HepG2 (cell line): ENCODE measurements around the gene COL9A1. TPM values are rescaled to one million over a fixed set of nuclear protein-coding genes. Genes with fewer than 3 reads are reported as not detected.

Experiments
- ATAC-seq: fragments of 200-7000 bp; cut with Tn5 transposase; 3 replicates; pipeline ENCODE4 v1.9.1; 2020; ENCODE audit warnings: mild to moderate bottlenecking, moderate library complexity
- BruUV-seq: library from RNA; stranded (reverse); fragments of 400-500 nt; replicated peaks from 2 replicates; lab custom pipeline; 2021; lab: Mats Ljungman, UMichigan
- CTCF ChIA-PET: fragments of 300-600 bp; formaldehyde crosslinking; extraction: SDS; loops from one replicate; lab custom pipeline; 2021; ENCODE audit warnings: low total read pairs, inconsistent platforms, low intra/inter-chr PET ratio; lab: Yijun Ruan, JAX
- POLR2A ChIA-PET: fragments of 350-600 bp; sonication (Branson Sonifier 250); formaldehyde crosslinking; loops from one replicate; lab custom pipeline; 2020; ENCODE audit warnings: antibody characterized with exemption, inconsistent platforms; lab: Yijun Ruan, JAX
- DNase-seq: peaks from one replicate; pipeline ENCODE4 v3.0.0-alpha.2; 2015; ENCODE audit warnings: low spot score
- FAIRE-seq: peaks from 3 replicates; lab custom pipeline; 2011; peaks lifted over from hg19 to GRCh38; lab: Jason Lieb, UNC
- H2AFZ ChIP-seq: one replicate; pipeline ENCODE4 v1.6.1; 2011; ENCODE audit warnings: low read length, inconsistent platforms
- H3K27ac ChIP-seq: fragments of 300-600 bp; 3 replicates; pipeline ENCODE4 v1.8.0; 2011; ENCODE audit warnings: mixed run types, mild to moderate bottlenecking, mixed read lengths, low read length, inconsistent platforms; ENCODE audit not compliant: insufficient read depth; ENCODE audit errors: extremely low read length
- H3K27me3 ChIP-seq, 2 experiments: fragments of 200-600 bp in 1 of 2; 2 replicates in 1 of 2; 3 replicates in 1 of 2; pipeline versions ENCODE4 v1.6.0 to v1.8.0; 2011; ENCODE audit warnings: low read length in 2 of 2, mild to moderate bottlenecking in 2 of 2, moderate library complexity in 2 of 2, inconsistent platforms in 1 of 2; ENCODE audit not compliant: insufficient read depth in 2 of 2, control insufficient read depth in 1 of 2
- H3K36me3 ChIP-seq, 2 experiments: fragments of 200-600 bp in 1 of 2; replicated peaks in 1 of 2; 2 replicates in 1 of 2; 3 replicates in 1 of 2; pipeline versions ENCODE4 v1.5.1 to v1.8.0; 2011; ENCODE audit warnings: low read length in 2 of 2, inconsistent platforms in 1 of 2; ENCODE audit not compliant: insufficient read depth in 2 of 2, control insufficient read depth in 1 of 2
- H3K4me1 ChIP-seq: 2 replicates; pipeline ENCODE4 v1.5.1; 2012; ENCODE audit warnings: low read length, inconsistent platforms; ENCODE audit not compliant: insufficient read depth
- H3K4me2 ChIP-seq: 2 replicates; pipeline ENCODE4 v1.6.0; 2011; ENCODE audit warnings: low read depth, low read length, inconsistent platforms
- H3K4me3 ChIP-seq, 3 experiments: fragments of 200-600 bp in 1 of 3; sonication (generic), shearing (Covaris generic) in 1 of 3; replicated peaks in 1 of 3; 2 replicates each; pipeline ENCODE4 v1.5.1; 2011 to 2016; ENCODE audit warnings: low read length in 3 of 3, inconsistent platforms in 2 of 3, low read depth in 2 of 3, mild to moderate bottlenecking in 2 of 3, control low read depth in 1 of 3, mixed read lengths in 1 of 3; ENCODE audit not compliant: insufficient read depth in 1 of 3
- H3K79me2 ChIP-seq: one replicate; pipeline ENCODE4 v1.6.1; 2011; ENCODE audit warnings: low read length, inconsistent platforms; ENCODE audit not compliant: insufficient read depth
- H3K9ac ChIP-seq: 2 replicates; pipeline ENCODE4 v1.6.0; 2011; ENCODE audit warnings: mild to moderate bottlenecking, low read depth, low read length, inconsistent platforms; ENCODE audit not compliant: insufficient read depth
- H3K9me3 ChIP-seq: 2 replicates; pipeline ENCODE4 v1.5.1; 2012; ENCODE audit warnings: mild to moderate bottlenecking, low read length
- H4K20me1 ChIP-seq: 2 replicates; pipeline ENCODE4 v1.6.0; 2011; ENCODE audit warnings: inconsistent platforms, mild to moderate bottlenecking, low read length, moderate library complexity; ENCODE audit not compliant: insufficient read depth
- FOXO1 ChIP-seq: sonication (generic); formaldehyde crosslinking; IDR thresholded peaks from 2 replicates; pipeline ENCODE4 v1.4.0; 2020; ENCODE audit warnings: missing genetic modification reagents
- GABPB1 ChIP-seq: IDR thresholded peaks from 2 replicates; pipeline ENCODE4 v1.6.1; 2016; ENCODE audit warnings: mild to moderate bottlenecking, missing genetic modification reagents, moderate library complexity, missing compliant biosample characterization
- HMGXB3 ChIP-seq: sonication (generic); formaldehyde crosslinking; IDR thresholded peaks from 2 replicates; pipeline ENCODE4 v1.4.0; 2020; ENCODE audit warnings: missing genetic modification reagents, borderline replicate concordance
- KDM2A ChIP-seq: sonication (generic); formaldehyde crosslinking; IDR thresholded peaks from 2 replicates; pipeline ENCODE4 v1.4.0; 2020; ENCODE audit warnings: low read depth, missing genetic modification reagents, borderline replicate concordance
- LRRFIP1 ChIP-seq: sonication (generic); formaldehyde crosslinking; conservative IDR thresholded peaks from 2 replicates; pipeline ENCODE4 v1.4.0; 2020; ENCODE audit warnings: missing genetic modification reagents
- MAX ChIP-seq: IDR thresholded peaks from 2 replicates; pipeline ENCODE4 v1.6.1; 2012; ENCODE audit warnings: inconsistent platforms
- PATZ1 ChIP-seq: sonication (generic); formaldehyde crosslinking; IDR thresholded peaks from 2 replicates; pipeline ENCODE4 v1.4.0; 2020; ENCODE audit warnings: missing genetic modification reagents
- SAP130 ChIP-seq: IDR thresholded peaks from 2 replicates; pipeline ENCODE4 v1.6.1; 2016; ENCODE audit warnings: low read depth
- YY1 ChIP-seq: IDR thresholded peaks from 2 replicates; pipeline ENCODE4 v1.6.1; 2011; ENCODE audit warnings: low read length, low read depth, moderate library complexity, mild to moderate bottlenecking; ENCODE audit not compliant: insufficient read depth, insufficient replicate concordance
- ZNF34 ChIP-seq: sonication (generic); formaldehyde crosslinking; IDR thresholded peaks from 2 replicates; pipeline ENCODE4 v1.4.0; 2020; ENCODE audit warnings: mild to moderate bottlenecking, missing genetic modification reagents, borderline replicate concordance
- ZNF710 ChIP-seq: sonication (generic); formaldehyde crosslinking; IDR thresholded peaks from 2 replicates; pipeline ENCODE4 v1.5.0; 2020; ENCODE audit warnings: mild to moderate bottlenecking, missing genetic modification reagents, borderline replicate concordance
- WGBS: methylation state at CpG from one replicate; pipeline ENCODE4 v1.1.6; 2017; ENCODE audit warnings: low lambda C conversion rate; 5-methylcytosine and 5-hydroxymethylcytosine counted together
- in situ Hi-C: cut with HindIII; loops from 2 replicates; pipeline ENCODE4 v1.10.0; 2017; ENCODE audit warnings: low pct_unique_long_range_greater_than_20kb; ENCODE audit not compliant: extremely low pct_ligation_motif_present
- intact Hi-C: fragments of 100-400 bp; cut with micrococcal nuclease; formaldehyde crosslinking; loops from one replicate; pipeline ENCODE4 v1.10.0; 2022; ENCODE audit not compliant: unreplicated experiment
- polyA plus RNA-seq, 8 experiments: library from polyadenylated mRNA; depleted of rRNA in 3 of 8; stranded (reverse) in 7 of 8; unstranded in 1 of 8; fragments of >200 nt; fragmentation: Illumina TruSeq in 4 of 8; extraction: Trizol in 4 of 8; gene quantifications; 2 replicates each; pipeline versions ENCODE4 v1.2.1 to v1.2.3, GENCODE V29; 2011 to 2016; ENCODE audit warnings: low read depth in 4 of 8, missing spikeins in 1 of 8, mixed read lengths in 1 of 8; ENCODE audit not compliant: insufficient read depth in 1 of 8
- total RNA-seq, 5 experiments: library from RNA; depleted of rRNA; stranded (reverse); fragments of >200 nt; fragmentation: Illumina TruSeq; extraction: Trizol; gene quantifications; 2 replicates each; pipeline ENCODE4 v1.2.3, GENCODE V29; 2016; ENCODE audit warnings: low read depth in 1 of 5

Gene COL9A1
- total and polyA plus RNA-seq, 2 of the 13 experiments (the other 11 are each of a cell fraction or from before 2014, with no cell fraction given), result 0.08 TPM; not detected in 1

GRCh38 chr6:70241991-70242420, 60.9 kb downstream of the COL9A1 start:
- Histone ChIP-seq H3K27ac (no peak overlapping the region), H3K79me2 (no peaks in the 10 kb centered on the region), H3K4me2 (peak overlapping the region; percentile 77), H3K4me3 (peak overlapping the region; percentile 3 to 57 (median 17); a peak in 3 of 6 replicates), H2AFZ (peak overlapping the region; percentile 94), H3K9me3 (no peaks in the 10 kb centered on the region), H3K4me1 (peaks cover 15% of the 10 kb centered on the region), H3K36me3 (no peaks in the 10 kb centered on the region), H3K9ac (no peak overlapping the region), H3K27me3 (no peaks in the 10 kb centered on the region), H4K20me1 (no peaks in the 10 kb centered on the region)
- ATAC-seq (peak; percentile 99), DNase-seq (peak; percentile 24), FAIRE-seq (peak; percentile 42)
- no TSS peak for BruUV-seq
- intact Hi-C loops, result no loop called here
- in situ Hi-C loops, result no loop called here
- POLR2A ChIA-PET, result no interaction called here
- CTCF ChIA-PET, result no interaction called here
- WGBS, result 2% methylated on average over 7 of the region's 7 CpGs
- peak; percentile 30 for TF ChIP-seq SAP130 (CRISPR knock-in tag)
- TF ChIP-seq PATZ1, result peak; percentile 90
- TF ChIP-seq YY1, result peak; percentile 68
- no peak for TF ChIP-seq ZNF34 (CRISPR knock-in tag)
- 0 out of 2 replicates have a peak, but pooled peaks have one; percentile 20 for TF ChIP-seq ZNF710 (CRISPR knock-in tag)
- TF ChIP-seq LRRFIP1 (CRISPR knock-in tag), result no peak
- peak; percentile 70 for TF ChIP-seq GABPB1
- TF ChIP-seq HMGXB3 (CRISPR knock-in tag), result 0 out of 2 replicates have a peak, but pooled peaks have one; percentile 18
- TF ChIP-seq MAX, result 0 out of 2 replicates have a peak, but pooled peaks have one; percentile 10
- TF ChIP-seq KDM2A (CRISPR knock-in tag), result peak; percentile 20; the same call in 1 of the 2 replicates
- TF ChIP-seq FOXO1 (CRISPR knock-in tag), result peak; percentile 56; the same call in 1 of the 2 replicates
